NCI-H748 treated with DMSO at 0.1 percent for 48 hours (cell line): ENCODE results near the gene AGRN.
A peak's percentile ranks its signal among the peaks of the same experiment; 100 is the strongest.
"Not testable (repeated sequence)": the region's sequence is repeated elsewhere in the genome, so short reads cannot be mapped to it uniquely, and the experiment has no call there.

Source experiments
- DNase-seq: peaks from one replicate; lab custom pipeline; 2025; lab: John Stamatoyannopoulos, UW

Gene AGRN

GRCh38 chr1:1021010-1021919 is 1.3 kb downstream of the AGRN start:
- peak; percentile 26 for DNase-seq

- no peak for DNase-seq
Observed at GRCh38 chr1:1021920-1022259, 2.0 kb downstream of the AGRN start.

- no peak for DNase-seq
Observed at GRCh38 chr1:1022302-1023009, 2.5 kb downstream of the AGRN start.

GRCh38 chr1:1023700-1024099 is 3.8 kb downstream of the AGRN start:
- DNase-seq = no peak

- no peak for DNase-seq
Observed at GRCh38 chr1:1024149-1024770, 4.3 kb downstream of the AGRN start.

GRCh38 chr1:1024771-1025699 is 5.1 kb downstream of the AGRN start:
- DNase-seq = no peak

- DNase-seq = no peak
Observed at GRCh38 chr1:1025730-1026129, 5.8 kb downstream of the AGRN start.

GRCh38 chr1:1026599-1027413 is 6.9 kb downstream of the AGRN start:
- DNase-seq = no peak

- no peak for DNase-seq
Observed at GRCh38 chr1:1027791-1028190, 7.9 kb downstream of the AGRN start.

- not testable (repeated sequence) for DNase-seq
Observed at GRCh38 chr1:1030867-1031658, 11.1 kb downstream of the AGRN start.

- no peak for DNase-seq
Observed at GRCh38 chr1:1031659-1032235, 11.8 kb downstream of the AGRN start.

- DNase-seq = no peak
Observed at GRCh38 chr1:1032424-1032823, 12.5 kb downstream of the AGRN start.

- DNase-seq = peak; percentile 72
Observed at GRCh38 chr1:1033009-1033587, 13.2 kb downstream of the AGRN start.

- DNase-seq = no peak
Observed at GRCh38 chr1:1033731-1034438, 14.0 kb downstream of the AGRN start.

GRCh38 chr1:1034439-1034781 is 14.5 kb downstream of the AGRN start:
- no peak for DNase-seq

- no peak for DNase-seq
Observed at GRCh38 chr1:1035291-1035943, 15.5 kb downstream of the AGRN start.

GRCh38 chr1:1037366-1038327 is 17.7 kb downstream of the AGRN start:
- DNase-seq = no peak
